HPDE6-E6E7 (cell line): Measurements from ENCODE around the gene RNF43.
A peak's percentile ranks its signal among the peaks of the same experiment; 100 is the strongest.

Experiments
- DNase-seq: peaks from one replicate; pipeline ENCODE4 v3.0.0; 2011; ENCODE audit warnings: missing footprints; ENCODE audit errors: extremely low spot score

Gene RNF43

DNA sequence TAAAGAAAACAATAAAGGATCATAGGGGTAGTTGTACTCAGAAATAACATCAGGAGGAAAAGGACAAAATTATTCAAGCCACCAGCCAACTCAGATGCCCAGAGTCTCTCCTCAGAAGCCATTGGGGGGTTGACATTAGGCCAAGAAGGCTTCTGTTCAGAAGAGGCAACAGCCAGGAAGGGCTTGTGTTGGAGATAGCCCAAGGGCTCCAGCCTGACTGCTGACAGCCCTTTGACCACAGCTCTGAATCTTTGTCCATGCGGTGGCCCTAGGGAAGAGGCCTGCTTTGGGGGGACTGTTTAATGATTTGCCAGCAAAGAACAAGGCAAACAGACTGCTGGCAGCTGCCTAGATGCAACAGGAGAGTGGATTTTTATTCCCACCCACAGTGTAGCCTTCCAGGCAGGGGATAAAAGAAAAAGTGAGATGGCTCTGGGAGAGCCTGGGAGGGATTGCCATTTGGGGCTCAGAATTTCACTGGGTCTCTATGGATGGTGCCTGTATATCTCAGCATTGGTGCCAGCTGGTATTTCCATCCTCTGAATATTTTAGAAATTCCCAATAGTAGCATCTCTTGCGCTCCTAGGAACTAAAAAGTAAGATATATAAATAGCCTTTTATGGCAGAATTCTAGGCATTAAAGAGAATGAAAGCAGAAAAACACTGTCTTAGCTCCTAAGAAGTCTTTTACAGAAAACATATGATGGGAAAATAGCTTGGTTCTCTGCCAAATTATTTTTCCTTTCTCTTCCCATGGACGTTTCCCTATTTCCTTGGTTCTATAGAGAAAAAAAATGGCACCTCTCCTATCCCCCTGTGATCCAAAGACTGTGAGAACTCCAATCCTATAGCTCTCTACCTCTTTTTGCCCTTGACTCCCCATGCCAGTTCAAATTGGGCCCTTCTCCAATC, 36.0 kb downstream of the RNF43 start:
- no peak for DNase-seq

DNA sequence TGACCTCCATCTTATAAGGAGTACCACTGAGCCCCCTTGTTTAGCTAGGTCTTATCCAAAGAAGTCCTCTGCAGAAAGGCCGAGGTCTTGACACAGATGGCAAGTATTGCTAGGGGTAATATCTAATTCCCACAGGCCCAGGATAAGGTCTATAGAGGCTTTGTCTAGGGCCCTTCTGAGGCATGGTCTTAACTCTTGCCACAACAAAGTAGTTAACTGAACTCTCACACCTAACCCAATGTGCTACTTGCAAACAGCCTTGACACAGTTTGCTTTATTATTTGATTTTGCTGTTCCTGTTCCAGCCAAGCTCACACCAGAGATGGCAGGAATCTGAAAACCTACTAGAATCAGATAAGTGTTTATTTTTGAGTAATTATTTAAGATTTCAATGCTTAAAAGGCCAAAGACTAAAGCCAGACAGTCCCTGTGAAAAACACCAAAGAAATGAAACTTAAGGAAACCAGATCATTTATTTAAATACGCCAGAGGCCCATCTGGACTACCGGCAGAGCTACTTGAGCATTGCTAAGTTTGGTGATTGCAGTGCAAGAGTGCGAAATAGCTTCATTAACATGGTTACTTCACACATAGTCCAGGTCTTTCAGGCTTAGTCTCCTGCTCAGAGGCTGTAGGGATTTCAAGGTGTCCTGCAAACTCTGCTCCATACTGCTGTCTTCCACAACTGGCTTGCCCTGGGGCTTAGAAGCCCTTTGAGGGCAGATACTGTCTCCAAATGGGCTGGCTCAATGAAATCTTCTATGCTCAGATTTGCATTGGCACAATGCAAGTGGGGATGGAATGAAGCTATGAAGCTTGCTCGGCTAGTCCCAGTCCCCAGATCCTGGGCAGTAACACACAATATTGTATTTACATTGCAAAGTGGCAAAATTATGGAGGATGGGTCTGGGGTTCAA, 36.9 kb downstream of the RNF43 start:
- DNase-seq: no peak

GRCh38 chr17:58379511-58379824, 37.9 kb downstream of the RNF43 start:
- DNase-seq: no peak

DNA sequence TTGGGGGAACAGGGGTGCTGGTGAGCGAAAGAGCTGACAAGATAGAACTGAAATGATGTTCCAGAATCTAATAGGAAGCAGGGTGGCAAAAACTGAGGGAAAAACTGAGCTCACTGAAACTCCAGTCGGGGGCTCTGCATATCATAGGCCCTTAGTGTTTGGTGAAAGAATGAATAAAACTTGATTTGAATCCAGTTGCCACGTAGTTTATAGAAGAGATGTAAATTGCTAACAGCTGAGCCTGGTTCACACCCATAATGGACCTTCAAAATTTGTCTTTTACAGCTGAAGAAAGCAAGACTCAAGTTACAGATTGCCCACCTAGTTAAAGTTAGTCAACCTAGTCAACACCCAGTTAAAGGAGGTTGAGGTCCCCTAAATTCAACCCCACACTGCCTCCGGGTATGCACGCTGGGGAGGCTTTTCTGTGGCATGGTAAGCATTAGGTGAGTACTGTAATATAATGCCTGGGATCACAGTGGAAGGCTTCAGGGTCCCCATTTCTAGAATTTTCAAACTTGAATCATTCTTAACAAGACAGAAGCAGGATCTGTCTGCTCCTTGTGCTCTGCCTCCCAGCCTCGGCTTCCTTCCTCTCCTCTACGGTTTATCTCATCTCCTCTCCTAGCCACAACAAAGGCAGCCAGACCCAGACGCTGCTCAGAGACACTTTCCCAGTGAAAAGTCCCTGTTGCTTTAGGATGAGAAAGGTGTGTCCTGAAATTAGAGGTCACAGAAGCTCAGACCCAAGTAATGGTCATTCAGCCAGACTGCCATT, 38.4 kb downstream of the RNF43 start:
- no peak for DNase-seq

DNA sequence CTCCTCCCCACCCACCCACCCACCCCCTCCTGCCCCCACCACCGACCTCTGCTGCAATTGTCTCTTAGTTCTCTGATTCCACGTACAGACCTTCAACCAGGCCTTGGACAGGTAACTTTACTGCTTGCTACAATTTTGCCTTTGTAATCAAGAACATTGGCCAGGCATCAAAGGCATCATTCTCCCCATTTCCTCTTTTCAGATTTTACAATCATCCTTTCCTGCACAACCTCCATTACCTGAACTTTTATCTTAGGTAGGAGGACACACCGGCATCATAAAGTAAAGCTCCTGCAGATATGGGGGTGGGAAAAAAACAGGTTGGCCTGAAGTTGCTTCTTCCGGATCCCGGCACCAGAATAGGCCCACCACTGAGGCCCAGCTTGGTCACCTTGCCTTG, 39.7 kb downstream of the RNF43 start:
- no peak for DNase-seq

DNA sequence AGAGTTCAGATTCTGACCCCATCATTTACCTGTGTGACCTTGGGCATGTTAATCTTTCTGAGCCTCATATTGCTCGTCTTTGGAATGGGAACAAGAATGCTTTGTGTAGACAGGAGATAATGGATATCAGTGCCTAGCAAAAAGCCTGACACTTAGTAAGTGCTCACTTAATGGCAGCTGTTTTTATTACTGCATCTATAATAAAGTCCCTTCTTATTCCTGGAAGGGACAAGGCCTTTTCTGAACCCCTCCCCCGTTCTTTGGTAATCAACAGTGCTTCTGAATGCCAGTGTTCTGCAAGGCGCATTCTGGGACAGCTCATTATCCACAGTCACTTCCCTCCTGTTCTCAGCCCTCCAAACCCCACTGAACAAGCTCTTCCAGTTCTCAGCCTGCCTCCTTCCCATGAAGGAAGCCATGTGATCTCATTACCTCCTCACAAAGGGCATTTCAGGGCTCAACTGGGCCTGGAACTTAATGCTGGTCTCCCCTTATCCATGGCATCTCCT, 40.2 kb downstream of the RNF43 start:
- DNase-seq: peak; percentile 67

- no peak for DNase-seq
These were observed 40.8 kb downstream of the RNF43 start for GRCh38 chr17:58376472-58377000.

- no peak for DNase-seq
These were observed 41.5 kb downstream of the RNF43 start for GRCh38 chr17:58375811-58376210.

GRCh38 chr17:58375256-58375655, 42.1 kb downstream of the RNF43 start:
- no peak for DNase-seq

- DNase-seq: no peak
These were observed 43.4 kb downstream of the RNF43 start for GRCh38 chr17:58373923-58374322.

GRCh38 chr17:58373003-58373402, 44.3 kb downstream of the RNF43 start:
- DNase-seq: no peak

GRCh38 chr17:58371300-58371950, 45.9 kb downstream of the RNF43 start:
- DNase-seq: no peak

GRCh38 chr17:58370716-58371115, 46.6 kb downstream of the RNF43 start:
- no peak for DNase-seq

GRCh38 chr17:58370309-58370708, 47.0 kb downstream of the RNF43 start:
- DNase-seq: no peak

- DNase-seq: no peak
These were observed 47.9 kb downstream of the RNF43 start for GRCh38 chr17:58369214-58370031.

- no peak for DNase-seq
These were observed 48.5 kb downstream of the RNF43 start for GRCh38 chr17:58368860-58369213.
